ENCODE results near the gene CCR5.

- TF ChIP-seq, protein P1, sequence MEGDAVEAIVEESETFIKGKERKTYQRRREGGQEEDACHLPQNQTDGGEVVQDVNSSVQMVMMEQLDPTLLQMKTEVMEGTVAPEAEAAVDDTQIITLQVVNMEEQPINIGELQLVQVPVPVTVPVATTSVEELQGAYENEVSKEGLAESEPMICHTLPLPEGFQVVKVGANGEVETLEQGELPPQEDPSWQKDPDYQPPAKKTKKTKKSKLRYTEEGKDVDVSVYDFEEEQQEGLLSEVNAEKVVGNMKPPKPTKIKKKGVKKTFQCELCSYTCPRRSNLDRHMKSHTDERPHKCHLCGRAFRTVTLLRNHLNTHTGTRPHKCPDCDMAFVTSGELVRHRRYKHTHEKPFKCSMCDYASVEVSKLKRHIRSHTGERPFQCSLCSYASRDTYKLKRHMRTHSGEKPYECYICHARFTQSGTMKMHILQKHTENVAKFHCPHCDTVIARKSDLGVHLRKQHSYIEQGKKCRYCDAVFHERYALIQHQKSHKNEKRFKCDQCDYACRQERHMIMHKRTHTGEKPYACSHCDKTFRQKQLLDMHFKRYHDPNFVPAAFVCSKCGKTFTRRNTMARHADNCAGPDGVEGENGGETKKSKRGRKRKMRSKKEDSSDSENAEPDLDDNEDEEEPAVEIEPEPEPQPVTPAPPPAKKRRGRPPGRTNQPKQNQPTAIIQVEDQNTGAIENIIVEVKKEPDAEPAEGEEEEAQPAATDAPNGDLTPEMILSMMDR (IDR thresholded peaks at IDR 0.05; ENCODE audit: control extremely low read depth in 1 of 3, insufficient read depth in 1 of 3, low read depth in 1 of 3, low read length in 3 of 3) = no peak
- TF ChIP-seq POU5F1 (IDR thresholded peaks at IDR 0.05; ENCODE audit: low read depth, low read length) = no peak
Measured at GRCh38 chr3:46365737-46366524, 4.8 kb upstream of the CCR5 start.
